ENCODE measurements around the gene BRD7. TPM values are rescaled to one million over a fixed set of nuclear protein-coding genes. Genes with fewer than 3 reads are reported as not detected.

BRD7 gene
- total and polyA plus RNA-seq, 10 of the 15 experiments (the other 5 are each of a cell fraction or from before 2014, with no cell fraction given), result 16.9 to 74.7 (median 52.0) TPM

- TF ChIP-seq EZH2 (IDR thresholded peaks at IDR 0.05; ENCODE audit: borderline replicate concordance, control insufficient read depth, low read depth, low read length) (no peak), CBFB (IDR thresholded peaks at IDR 0.05; ENCODE audit: low read depth) (no peak), POLR2A (IDR thresholded peaks at IDR 0.05; ENCODE audit: low read depth, low read length) (no peak), SMC3 (IDR thresholded peaks at IDR 0.05; ENCODE audit: borderline replicate concordance, low read length) (no peak), ZSCAN29 (IDR thresholded peaks at IDR 0.05) (no peak), RUNX3 (IDR thresholded peaks at IDR 0.05; ENCODE audit: low read length) (no peak), NR2F1 (conservative IDR thresholded peaks at IDR 0.05) (no peak)
- TF ChIP-seq, protein P1, sequence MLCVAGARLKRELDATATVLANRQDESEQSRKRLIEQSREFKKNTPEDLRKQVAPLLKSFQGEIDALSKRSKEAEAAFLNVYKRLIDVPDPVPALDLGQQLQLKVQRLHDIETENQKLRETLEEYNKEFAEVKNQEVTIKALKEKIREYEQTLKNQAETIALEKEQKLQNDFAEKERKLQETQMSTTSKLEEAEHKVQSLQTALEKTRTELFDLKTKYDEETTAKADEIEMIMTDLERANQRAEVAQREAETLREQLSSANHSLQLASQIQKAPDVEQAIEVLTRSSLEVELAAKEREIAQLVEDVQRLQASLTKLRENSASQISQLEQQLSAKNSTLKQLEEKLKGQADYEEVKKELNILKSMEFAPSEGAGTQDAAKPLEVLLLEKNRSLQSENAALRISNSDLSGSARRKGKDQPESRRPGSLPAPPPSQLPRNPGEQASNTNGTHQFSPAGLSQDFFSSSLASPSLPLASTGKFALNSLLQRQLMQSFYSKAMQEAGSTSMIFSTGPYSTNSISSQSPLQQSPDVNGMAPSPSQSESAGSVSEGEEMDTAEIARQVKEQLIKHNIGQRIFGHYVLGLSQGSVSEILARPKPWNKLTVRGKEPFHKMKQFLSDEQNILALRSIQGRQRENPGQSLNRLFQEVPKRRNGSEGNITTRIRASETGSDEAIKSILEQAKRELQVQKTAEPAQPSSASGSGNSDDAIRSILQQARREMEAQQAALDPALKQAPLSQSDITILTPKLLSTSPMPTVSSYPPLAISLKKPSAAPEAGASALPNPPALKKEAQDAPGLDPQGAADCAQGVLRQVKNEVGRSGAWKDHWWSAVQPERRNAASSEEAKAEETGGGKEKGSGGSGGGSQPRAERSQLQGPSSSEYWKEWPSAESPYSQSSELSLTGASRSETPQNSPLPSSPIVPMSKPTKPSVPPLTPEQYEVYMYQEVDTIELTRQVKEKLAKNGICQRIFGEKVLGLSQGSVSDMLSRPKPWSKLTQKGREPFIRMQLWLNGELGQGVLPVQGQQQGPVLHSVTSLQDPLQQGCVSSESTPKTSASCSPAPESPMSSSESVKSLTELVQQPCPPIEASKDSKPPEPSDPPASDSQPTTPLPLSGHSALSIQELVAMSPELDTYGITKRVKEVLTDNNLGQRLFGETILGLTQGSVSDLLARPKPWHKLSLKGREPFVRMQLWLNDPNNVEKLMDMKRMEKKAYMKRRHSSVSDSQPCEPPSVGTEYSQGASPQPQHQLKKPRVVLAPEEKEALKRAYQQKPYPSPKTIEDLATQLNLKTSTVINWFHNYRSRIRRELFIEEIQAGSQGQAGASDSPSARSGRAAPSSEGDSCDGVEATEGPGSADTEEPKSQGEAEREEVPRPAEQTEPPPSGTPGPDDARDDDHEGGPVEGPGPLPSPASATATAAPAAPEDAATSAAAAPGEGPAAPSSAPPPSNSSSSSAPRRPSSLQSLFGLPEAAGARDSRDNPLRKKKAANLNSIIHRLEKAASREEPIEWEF (IDR thresholded peaks at IDR 0.05; ENCODE audit: insufficient replicate concordance, low read depth, low read length), result no peak
Measured at GRCh38 chr16:50314665-50315064, 54.1 kb downstream of the BRD7 start (continued).

All from GM12878 (cell line).